Mesenteric fat pad (tissue), 1 donor: ENCODE measurements around the gene ANK2. TPM values are rescaled to one million over a fixed set of nuclear protein-coding genes. Genes with fewer than 3 reads are reported as not detected.

ENCODE experiments used
- DNase-seq: peaks from one replicate; pipeline ENCODE4 v3.0.0-alpha.2; 2020; ENCODE audit warnings: low spot score
- long read RNA-seq: library from polyadenylated mRNA; unstranded; transcript quantifications from one replicate; pipeline ENCODE4 v2.0.0, GENCODE V29; 2020
- total RNA-seq: library from RNA; stranded (reverse); fragmentation: NEBNext Ultra II Directional; extraction: Animal tissue kit (Norgen Biotek cat#: 25700); gene quantifications from one replicate; pipeline ENCODE4 v1.2.1, GENCODE V29; 2021
- donor health status: DM: yes; HTN: yes; CAD: no.

ANK2 gene
- 97.0 TPM for total RNA-seq
- long read RNA-seq, partial matches to known transcripts: 14 of 49 reads
- long read RNA-seq, other reads (novel, unspliced or antisense): 35 of 49 reads

- no peak for DNase-seq
Observed at GRCh38 chr4:113049421-113050370, at the start of gene ANK2. TSS of gene ANK2 (plus strand) at chr4:113049653. CDS start at chr4:113049729, 76 bp downstream.

- DNase-seq: no peak
Observed at GRCh38 chr4:113003841-113004240, 45.6 kb upstream of the ANK2 start.

GRCh38 chr4:113004655-113005054 lies 44.8 kb upstream of the ANK2 start:
- DNase-seq: no peak

- no peak for DNase-seq
Observed at GRCh38 chr4:113006632-113007031, 42.8 kb upstream of the ANK2 start.

- DNase-seq: no peak
Observed at GRCh38 chr4:113007151-113007550, 42.3 kb upstream of the ANK2 start.

GRCh38 chr4:113008135-113008534 lies 41.3 kb upstream of the ANK2 start:
- DNase-seq: no peak

- DNase-seq: no peak
Observed at GRCh38 chr4:113008716-113009115, 40.7 kb upstream of the ANK2 start.

GRCh38 chr4:113009461-113009860 lies 40.0 kb upstream of the ANK2 start:
- DNase-seq: no peak

GRCh38 chr4:113012122-113012725 lies 37.2 kb upstream of the ANK2 start:
- no peak for DNase-seq

- DNase-seq: no peak
Observed at GRCh38 chr4:113012786-113013185, 36.7 kb upstream of the ANK2 start.

GRCh38 chr4:113013751-113014150 lies 35.7 kb upstream of the ANK2 start:
- no peak for DNase-seq

GRCh38 chr4:113016377-113016776 lies 33.1 kb upstream of the ANK2 start:
- DNase-seq: no peak

- DNase-seq: no peak
Observed at GRCh38 chr4:113020966-113021365, 28.5 kb upstream of the ANK2 start.

GRCh38 chr4:113024388-113024787 lies 25.1 kb upstream of the ANK2 start:
- DNase-seq: no peak

- DNase-seq: no peak
Observed at GRCh38 chr4:113025416-113025815, 24.0 kb upstream of the ANK2 start.

- DNase-seq: no peak
Observed at GRCh38 chr4:113026556-113026955, 22.9 kb upstream of the ANK2 start.

- DNase-seq: no peak
Observed at GRCh38 chr4:113028074-113028473, 21.4 kb upstream of the ANK2 start.

GRCh38 chr4:113031212-113031611 lies 18.2 kb upstream of the ANK2 start:
- no peak for DNase-seq

GRCh38 chr4:113040793-113041192 lies 8.7 kb upstream of the ANK2 start:
- no peak for DNase-seq

GRCh38 chr4:113042502-113042901 lies 7.0 kb upstream of the ANK2 start:
- DNase-seq: no peak

GRCh38 chr4:113043591-113043990 lies 5.9 kb upstream of the ANK2 start:
- no peak for DNase-seq

GRCh38 chr4:113050371-113050755 lies 910 bp downstream of the ANK2 start:
- DNase-seq: no peak

GRCh38 chr4:113050837-113051236 lies 1.4 kb downstream of the ANK2 start:
- DNase-seq: no peak
